GM19395 (cell line): ENCODE measurements around the gene PAFAH1B2.
"Not testable (repeated sequence)": the region's sequence is repeated elsewhere in the genome, so short reads cannot be mapped to it uniquely, and the experiment has no call there.

ENCODE experiments used
- ATAC-seq: cut with Tn5 transposase; IDR thresholded peaks from one replicate; pipeline ENCODE4 v1.9.1; 2021; ENCODE audit warnings: mild to moderate bottlenecking, moderate library complexity; ENCODE audit not compliant: unreplicated experiment

The PAFAH1B2 gene

DNA sequence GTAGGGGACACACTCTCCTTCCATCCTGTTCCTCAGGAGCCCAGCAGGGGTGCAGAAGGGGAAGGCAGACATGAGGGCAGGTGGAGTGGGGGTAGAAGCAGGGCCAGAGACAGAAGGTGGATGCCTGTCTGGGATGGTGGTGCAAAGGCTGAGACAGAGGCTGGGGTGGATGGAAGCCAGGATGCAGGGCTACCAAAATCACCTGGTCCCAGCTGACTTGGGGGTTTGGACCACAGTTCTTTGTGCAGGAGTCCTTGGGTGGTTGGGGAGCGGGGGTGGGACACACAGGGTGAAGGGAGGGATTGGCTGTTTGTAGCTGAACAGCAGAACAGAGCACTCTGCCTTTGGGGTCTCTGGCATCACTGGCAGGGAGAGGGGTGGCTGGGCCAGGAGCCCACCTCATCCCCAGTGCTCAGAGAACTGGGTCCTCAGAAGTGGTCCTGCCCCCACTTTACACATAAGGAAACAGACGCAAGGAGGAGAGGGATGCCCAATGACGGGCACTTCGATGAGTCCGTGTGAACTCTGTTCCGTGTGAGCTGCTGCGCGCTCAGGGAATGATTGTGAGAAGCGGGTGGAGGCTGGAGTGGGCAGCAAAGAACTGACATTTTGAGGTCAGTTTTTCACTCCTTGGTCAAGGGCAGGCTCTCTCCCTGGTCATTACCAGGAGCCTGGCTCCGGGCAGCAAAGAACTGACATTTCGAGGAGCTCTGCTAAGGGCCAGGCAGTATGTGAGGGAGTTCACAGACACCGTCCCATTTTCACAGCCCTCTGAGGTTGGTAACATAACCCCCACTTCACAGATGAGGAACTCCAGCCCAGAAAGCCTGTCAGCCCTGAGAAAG, 56.9 kb downstream of the PAFAH1B2 start:
- ATAC-seq: no peak

DNA sequence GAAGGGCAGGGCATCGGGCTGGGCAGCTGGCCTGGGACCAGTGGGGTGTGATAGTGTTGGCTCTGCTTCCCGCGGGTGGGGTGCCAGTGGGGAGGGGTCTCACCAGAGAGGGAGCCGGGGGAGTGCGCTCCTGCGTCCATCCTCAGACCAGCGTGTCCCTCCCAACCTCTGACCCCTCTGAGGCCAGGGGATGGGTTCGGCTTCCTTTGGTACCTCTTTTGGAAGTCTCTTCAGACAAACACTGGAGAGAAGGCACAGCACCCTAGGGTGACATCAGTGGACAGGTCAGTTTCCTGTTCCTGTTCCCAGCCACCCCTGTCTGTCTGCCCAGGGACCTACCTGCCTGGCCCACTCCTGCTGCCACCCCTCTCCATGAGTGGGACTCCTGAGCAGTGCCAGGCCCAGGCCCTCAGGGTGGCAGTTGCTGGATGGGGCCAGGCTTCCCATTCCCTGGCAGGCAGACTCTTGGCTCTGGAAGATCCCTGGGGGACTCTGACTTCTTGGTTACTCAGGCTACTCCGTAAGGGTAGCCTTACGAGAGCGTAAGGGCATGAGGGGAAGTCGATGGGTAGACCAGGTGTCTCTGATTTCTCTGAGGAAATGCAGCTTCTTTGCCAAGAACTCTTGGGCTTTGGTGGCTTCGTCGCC, 57.7 kb downstream of the PAFAH1B2 start:
- ATAC-seq: no peak

DNA sequence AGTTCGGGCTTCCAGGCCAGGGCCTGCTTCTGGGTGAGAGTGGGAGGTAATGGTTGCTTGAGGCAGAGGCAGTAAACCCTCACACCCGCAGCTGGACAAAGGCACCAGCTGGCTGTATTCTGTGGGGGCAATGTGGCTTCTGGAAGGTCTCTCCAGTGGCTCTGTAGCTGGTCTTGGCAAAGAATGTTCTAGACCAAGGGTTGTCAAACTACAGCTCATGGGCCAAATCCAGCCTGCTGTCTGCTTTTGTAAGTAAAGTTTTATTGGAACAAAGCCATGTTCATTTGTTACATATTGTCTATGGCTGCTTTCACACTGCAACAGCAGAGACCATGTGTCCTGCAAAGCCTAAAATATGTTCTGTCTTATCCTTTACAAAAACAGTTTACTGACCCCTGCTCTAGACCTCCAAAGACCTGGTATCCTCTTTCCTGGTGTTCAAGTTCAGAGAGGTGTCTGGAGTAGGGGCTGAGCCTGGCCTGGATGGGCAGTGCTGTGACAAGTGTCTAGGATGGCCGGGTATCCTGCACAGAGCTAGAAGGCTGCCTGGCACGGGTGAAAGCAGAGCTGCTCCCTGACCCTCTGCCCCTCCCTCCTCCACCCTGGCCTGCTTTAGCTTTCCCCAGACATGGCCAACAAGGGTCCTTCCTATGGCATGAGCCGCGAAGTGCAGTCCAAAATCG, 58.4 kb downstream of the PAFAH1B2 start:
- ATAC-seq: no peak

DNA sequence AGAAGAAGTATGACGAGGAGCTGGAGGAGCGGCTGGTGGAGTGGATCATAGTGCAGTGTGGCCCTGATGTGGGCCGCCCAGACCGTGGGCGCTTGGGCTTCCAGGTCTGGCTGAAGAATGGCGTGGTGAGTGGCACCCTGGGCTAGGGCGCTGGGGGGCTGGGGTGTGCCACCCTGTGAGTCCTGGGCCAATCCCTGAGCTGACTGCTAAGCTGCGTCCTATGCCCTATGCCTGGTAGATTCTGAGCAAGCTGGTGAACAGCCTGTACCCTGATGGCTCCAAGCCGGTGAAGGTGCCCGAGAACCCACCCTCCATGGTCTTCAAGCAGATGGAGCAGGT, 59.0 kb downstream of the PAFAH1B2 start:
- no peak for ATAC-seq

DNA sequence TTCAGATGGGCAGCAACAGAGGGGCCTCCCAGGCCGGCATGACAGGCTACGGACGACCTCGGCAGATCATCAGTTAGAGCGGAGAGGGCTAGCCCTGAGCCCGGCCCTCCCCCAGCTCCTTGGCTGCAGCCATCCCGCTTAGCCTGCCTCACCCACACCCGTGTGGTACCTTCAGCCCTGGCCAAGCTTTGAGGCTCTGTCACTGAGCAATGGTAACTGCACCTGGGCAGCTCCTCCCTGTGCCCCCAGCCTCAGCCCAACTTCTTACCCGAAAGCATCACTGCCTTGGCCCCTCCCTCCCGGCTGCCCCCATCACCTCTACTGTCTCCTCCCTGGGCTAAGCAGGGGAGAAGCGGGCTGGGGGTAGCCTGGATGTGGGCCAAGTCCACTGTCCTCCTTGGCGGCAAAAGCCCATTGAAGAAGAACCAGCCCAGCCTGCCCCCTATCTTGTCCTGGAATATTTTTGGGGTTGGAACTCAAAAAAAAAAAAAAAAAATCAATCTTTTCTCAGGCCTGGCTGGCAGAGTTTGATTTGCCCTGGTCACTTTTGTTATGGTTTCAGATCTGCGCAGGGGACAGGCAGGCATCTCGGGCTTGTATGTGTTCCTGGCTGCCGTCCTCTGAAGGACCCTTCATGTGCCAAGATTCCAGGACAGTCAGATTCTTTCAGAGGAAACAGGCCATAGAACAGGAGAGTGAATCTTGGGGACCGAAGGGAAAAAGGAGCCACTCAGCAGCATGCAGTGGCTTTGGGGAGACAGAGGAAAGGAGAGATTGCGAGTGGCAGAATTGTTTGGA, 60.4 kb downstream of the PAFAH1B2 start:
- no peak for ATAC-seq

DNA sequence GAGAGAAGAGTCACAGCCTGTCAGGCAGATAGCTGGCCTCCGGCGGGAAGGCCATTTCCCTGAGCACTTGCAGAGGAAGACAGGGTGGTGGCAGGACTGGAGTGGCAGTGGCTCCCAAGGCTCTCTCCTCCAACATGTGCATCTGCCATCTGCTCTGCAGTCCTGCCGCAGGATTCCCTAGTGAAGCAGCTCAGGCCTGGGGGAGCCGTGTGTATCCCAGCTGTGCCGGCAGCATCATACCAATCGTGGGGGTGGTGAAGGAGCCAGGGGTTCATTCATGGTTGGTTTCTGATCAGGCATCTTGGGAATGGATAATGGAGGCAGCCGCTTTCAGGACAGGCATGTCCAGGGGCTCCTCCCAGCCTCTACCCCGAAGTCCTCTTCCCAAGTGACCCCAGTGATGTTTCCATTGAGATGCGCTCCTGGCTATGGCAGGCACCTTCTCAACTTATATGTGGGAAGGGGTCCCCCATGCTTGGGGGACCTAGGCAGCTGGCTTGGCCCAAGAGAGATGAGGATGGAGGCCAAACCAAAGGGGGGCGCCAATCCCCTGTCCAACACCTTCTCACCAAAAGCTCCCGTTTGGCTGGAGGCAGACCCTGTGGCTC, 61.2 kb downstream of the PAFAH1B2 start:
- ATAC-seq: no peak

DNA sequence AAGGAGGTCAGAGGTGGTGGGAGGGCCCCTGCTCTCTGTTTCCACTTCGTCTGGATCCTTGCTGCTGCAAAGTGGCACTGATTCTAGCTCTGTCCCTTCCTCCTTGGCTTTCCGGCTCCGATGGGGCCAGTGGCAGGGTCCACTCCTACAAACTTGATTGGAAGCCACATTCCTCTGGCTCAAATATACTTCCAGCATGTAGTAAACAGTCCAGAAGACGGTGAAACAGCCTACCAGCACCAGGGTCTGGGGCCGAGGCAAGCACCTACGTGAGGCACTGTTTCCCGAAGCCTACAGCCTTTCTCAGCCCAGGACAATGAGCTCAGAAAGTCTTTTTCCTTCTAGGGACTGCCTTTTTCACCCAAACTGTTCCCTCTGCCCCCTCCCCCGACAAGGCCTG, 62.0 kb downstream of the PAFAH1B2 start:
- not testable (repeated sequence) for ATAC-seq

DNA sequence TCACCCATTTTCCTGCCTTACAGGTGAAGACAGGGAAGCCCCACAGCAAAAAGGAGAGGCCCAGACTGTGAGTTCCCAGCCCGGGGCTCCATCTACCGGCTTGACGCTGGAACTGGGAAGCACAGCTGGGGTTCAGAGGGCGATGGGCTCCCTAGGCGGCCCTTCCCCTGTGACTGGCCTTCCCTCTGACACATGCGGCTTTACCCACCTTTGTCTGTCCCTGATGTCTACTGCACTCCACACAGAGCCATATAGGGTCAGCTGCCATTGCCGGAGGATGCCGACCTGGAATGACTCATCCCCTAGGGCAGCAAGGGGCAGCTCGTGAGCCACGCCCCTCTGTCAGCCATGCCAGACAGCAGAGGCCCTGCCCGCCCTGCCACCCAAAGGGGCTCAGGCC, 62.8 kb downstream of the PAFAH1B2 start:
- not testable (repeated sequence) for ATAC-seq

DNA sequence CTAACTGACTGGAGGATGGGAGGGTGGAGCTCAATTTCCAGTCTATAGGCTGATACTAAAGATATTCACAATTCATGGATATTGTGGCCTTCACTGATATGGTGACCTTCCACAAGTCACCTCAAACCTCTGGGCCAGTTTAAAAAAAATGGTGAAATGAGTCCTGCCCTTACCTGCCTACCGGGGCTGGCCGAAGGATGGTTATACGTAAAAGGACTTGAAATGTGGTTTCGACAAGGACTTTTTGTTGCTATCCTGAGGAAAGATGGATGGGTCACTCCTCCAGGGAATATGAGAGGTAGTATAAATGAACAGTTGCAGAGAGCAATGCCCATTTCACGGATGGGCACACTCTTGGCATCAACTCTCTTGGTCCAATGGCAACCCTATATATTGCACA, 63.4 kb downstream of the PAFAH1B2 start:
- not testable (repeated sequence) for ATAC-seq

DNA sequence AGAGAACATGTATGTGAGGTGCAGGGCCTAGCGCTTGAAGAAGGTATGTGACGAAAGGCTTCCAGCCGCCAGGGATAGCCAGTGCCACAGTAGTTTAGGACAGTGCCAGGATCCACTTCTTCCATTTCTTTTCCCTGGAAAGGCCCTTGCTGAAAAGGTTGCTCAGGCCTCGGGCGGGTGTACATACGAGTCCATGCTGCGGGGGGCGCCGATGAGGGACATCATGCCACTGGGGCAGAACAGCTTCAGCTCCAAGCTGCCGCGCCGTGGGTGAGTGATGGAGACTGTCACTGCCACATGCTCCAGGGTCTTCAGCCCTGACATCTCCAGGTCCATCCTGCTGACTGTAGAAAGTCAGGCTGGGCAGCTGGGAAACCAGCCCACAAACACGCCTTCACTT, 64.6 kb downstream of the PAFAH1B2 start:
- ATAC-seq: not testable (repeated sequence)

DNA sequence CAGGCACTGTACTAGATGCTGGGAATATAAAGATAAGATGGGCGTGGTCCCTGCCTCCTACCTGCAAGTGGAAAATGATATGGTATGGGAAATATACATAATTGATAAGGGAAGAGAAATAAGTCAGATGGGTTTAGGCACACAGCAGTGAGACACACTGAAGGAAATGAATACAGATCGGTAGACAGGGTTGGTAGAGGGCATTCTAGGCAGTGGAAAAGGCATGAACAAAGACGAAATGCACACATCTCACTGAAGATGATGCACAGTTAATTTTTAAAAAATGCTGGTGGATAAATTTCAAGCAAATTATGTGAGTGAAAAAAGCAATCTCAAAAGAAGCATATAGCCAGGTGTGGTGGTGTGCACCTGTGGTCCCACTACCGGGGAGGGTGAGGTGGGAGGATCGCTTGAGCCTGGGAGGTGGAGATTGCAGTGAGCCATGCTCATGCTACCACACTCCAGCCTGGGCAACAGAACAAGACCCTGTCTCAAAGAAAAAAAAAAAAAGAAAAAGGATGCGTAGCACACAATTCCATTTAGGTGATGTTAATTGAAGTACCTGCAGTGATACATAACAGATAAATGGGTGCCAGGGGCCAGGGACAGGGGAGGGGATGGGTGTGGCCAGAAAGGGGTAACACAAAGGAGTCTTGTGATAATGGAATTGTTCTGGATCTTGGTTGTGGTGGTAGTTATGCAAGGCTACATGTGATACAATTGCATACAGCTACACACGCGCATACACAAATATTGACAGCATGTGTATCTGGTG, 65.5 kb downstream of the PAFAH1B2 start:
- not testable (repeated sequence) for ATAC-seq

DNA sequence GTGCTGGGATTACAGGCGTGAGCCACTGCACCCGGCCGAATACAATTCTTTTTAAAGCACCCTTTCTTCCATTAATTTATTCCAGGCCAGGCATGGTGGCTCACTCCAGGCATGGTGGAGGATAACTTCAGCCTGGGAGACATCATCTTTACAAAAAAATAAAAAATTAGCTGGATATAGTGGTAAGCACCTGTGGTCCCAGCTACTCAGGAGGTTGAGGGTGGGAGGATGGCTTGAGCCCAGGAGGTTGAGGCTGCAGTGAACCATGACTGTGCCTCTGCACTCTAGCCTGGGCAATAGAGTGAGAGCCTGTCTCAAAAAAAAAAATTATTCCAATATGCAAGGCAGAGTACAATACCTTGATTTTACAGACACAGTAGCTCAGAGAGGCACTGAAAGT, 66.5 kb downstream of the PAFAH1B2 start:
- no peak for ATAC-seq

DNA sequence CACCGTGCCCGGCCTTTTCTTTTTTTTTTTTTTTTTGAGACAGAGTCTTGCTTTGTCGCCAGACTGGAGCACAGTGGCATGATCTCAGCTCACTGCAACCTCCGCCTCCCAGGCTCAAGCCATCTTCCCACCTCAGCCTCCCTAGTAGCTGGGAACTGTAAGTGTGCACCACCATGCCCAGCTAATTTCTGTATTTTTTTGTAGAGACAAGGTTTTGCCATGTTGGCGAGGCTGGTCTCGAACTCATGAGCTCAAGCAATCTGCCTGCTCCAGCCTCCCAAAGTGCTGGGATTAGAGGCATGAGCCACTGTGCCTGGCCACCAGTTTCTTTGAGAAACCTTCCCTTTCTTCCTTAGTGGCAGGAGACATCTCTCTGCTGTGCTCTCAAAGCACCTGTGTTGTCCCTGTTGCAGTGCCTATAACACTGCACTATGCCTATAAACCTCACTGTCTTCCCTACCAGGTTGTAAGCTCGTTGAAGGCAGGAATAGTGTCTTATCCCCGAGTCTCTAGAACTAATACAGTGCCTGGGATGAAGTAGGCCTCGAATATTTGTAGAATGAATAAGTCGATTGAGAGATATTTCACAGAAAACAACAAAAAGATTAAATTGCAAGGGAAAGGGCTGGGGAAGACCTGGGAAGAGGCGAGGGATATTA, 68.7 kb downstream of the PAFAH1B2 start:
- no peak for ATAC-seq

DNA sequence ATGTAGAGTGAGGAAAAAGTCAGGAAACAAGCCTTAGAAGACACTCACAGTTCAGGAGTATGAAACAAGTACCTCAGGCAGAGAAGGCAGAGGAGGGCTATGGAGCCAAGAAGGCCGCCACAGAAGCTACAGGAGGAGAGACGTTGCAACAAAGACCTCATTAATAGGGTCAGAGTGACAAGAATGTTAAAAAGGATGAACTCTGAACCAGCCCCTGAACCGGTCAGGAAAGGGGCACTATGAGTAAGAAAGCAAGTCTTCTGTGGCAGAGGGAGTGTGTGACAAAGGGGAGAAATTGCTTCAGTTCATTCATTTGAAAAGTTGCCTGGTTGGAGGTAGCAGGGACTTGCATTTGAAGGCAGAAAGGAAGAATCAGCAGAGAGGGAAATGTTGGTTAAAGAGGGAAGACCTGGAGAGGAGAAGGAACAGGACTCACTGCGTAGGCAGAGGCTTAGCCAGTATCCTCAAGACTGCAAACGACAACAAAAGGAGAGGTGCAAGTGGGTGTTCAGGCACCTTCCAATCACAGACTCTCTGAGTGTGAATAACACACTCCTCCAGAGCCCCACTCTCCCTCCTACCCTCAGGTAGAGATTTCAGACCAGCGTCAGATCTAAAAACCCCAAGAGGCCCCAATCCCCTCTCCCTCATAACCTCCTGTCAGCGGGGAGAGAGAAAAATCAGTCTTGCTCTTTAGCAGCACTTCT, 70.5 kb downstream of the PAFAH1B2 start:
- ATAC-seq: no peak

DNA sequence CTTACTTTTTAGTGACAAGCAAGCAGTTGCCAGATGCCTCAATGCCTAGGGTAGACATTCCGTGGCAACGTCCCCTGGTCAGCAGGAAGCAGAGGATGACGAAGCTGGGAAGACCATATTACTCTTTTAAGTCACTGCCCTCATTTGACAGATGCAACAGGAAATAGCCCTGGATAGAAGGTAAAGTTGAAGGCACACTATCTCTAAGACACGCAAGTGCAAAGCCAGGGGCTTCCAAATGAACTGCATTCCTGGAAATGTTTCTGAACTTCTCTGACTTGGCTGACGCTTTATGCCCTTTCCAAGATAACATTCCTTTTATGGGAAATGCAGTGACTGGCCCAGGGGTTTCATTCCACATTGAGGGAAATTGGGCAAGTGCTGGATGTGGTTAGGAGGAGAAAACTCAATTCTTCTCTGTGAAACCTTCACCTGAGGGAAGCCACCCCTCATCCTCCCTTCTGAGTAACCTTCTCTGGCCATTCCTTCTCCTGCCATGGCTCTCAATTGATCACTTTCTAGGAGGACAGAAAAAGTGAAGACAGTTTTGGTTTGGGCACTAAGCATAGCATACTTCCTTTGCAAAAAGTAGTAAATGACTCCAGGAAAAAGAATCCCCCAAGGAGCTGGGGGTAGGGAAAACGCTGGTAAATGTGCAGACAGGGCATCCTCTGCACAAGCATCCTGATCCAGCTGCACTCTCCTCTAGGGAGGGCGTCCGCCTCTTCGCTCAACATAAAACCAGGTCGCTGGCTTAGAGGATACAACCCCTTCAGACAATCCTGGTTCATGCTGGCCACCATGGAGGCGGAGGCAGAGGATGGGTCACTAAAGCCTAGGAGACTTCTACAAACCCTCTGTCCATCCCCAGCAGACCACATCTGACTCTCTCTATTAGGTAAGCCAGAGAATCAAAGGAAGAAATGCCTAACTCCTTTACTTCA, 73.3 kb downstream of the PAFAH1B2 start:
- ATAC-seq: no peak

DNA sequence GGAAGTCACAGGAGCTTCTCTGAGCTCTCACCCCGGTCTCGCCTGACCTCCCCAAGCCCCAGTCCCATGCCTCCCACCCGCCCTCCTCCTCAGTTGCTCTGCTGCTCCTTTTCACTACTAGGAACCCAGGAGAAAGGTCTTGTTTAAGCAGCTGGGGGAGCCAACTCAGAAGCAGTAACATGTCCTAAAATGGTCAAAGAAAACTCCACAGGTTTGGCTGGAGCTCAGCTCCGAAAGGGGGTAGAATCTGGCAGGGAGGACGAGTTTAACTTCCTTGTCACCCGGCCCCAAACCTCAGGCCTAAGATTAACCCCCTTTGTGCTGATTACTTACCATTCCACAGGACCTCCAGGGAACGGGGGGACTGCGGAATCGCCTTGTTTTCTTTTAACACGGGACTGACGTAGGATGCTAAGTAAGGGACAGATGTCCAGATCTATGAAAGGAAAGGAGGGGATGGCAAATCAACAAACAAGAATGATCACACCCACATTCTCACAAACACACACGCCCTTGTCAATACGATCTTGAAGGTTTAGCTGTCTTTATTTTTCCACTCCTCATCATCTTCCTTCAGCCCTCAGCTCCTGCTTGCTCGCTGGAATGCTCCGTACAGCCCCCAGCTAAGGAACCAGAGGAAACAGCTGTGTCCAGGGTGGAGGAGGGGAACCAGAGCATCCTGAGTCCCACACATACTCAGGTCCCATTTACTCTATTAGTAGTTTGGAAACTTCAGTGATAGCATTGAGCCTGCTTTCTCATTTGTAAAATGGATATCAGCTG, 74.2 kb downstream of the PAFAH1B2 start:
- no peak for ATAC-seq

DNA sequence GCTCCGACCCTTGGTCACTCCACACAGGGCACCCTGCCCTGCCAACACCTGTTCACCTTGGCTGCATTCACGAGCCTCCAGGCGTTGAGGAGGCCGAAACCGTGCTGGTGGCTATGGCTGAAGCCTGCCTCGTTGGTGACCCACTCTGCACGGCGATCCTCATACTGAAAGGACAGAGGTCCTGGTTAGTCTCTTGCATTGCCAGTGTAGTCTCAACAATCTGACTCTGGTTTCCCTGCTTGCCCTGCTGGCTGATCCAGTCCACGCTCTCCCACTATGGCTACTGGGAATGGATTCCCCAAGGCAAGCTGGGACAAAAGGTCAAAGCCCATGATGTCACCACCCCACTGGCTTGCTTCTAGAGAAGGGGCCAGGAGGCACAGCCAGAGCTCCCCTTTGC, 74.9 kb downstream of the PAFAH1B2 start:
- ATAC-seq: no peak
